G401 (cell line): ENCODE data around the gene TRAPPC10. TPM values are rescaled to one million over a fixed set of nuclear protein-coding genes. Genes with fewer than 3 reads are reported as not detected.
"Not testable (repeated sequence)": the region's sequence is repeated elsewhere in the genome, so short reads cannot be mapped to it uniquely, and the experiment has no call there.

Experiments used
- DNase-seq: peaks from one replicate; pipeline ENCODE4 v3.0.0-alpha.2; 2015; ENCODE audit warnings: low spot score
- in situ Hi-C: cut with HindIII; loops from 2 replicates; pipeline ENCODE4 v1.10.0; 2016; ENCODE audit warnings: low sequenced_read_pairs, mixed read lengths
- total RNA-seq: library from RNA; depleted of rRNA; stranded (reverse); fragments of >200 nt; shearing (Covaris generic); gene quantifications from 2 replicates; pipeline ENCODE4 v1.2.3, GENCODE V29; 2014; rRNA removed

Gene TRAPPC10
- total RNA-seq, 1 experiment from 2014 or later: 15.4 TPM

DNA sequence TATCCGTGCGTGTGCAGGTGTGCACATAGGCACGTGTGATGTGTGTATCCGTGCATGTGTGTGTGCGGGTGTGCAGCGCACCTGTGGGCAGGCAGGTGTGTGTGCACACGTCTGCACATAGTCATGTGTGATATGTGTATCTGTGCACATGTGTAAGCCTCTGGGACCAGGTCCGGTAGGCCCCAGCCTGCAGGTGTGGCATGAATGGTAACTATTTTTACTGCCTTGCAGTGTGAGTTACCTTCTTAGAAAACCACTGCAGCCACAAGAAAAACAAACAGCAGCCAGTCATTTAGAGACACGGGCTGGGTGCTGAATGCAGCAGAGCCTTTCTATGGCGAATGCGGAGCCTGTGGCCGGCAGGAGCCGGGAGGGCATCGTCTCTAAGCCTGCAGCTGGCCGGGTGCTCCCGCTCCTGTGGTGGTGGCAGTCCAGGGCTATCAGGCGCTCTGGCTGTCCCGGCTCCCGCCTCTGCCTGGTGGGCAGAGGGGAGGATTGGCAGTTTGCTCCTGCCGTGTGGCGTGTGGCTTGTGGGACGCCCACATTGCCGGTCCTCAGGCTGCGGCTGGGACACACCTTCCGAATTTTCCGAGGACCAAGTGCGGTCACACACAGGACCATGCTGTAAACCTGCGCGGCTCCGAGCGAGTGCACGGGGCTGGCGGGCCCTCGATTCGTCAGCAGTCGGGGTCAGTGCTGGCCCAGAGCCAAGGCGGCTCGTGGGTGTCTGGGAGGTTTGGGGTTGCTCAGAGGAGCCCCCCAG is 143.3 kb downstream of the TRAPPC10 start:
- DNase-seq, in situ Hi-C loops: not testable (repeated sequence)

DNA sequence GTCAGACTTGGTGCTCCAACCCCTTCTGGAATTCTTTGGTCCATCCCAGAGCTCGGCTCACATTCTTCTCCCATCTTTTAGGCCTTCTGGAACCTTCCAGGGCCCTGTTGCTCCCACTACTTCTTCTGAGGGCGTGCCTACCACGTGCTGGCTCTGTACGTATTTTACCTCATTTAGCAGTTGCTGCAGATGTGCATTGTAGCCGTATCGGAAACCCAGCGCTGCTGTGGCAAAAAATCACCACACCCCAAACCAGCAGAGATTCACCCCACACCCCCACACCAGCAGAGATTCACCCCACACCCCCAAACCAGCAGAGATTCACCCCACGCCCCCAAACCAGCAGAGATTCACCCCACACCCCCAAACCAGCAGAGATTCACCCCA is 143.9 kb downstream of the TRAPPC10 start:
- in situ Hi-C loops, DNase-seq: not testable (repeated sequence)

Other genes with a start within 250 kb of the TRAPPC10 start
- gene CSTB, start 236.0 kb upstream of the TRAPPC10 start, total RNA-seq: 8.9 and 10.0 TPM in 2 replicates
- gene RRP1, start 222.7 kb upstream of the TRAPPC10 start, total RNA-seq: 38.6 and 51.2 TPM in 2 replicates
- gene AGPAT3, start 147.1 kb upstream of the TRAPPC10 start, total RNA-seq: 5.3 and 14.7 TPM in 2 replicates
- gene PWP2, start 95.1 kb downstream of the TRAPPC10 start, total RNA-seq: 34.0 and 34.3 TPM in 2 replicates
- 38.6 and 92.4 TPM in 2 replicates for gene GATD3, start 121.4 kb downstream of the TRAPPC10 start, total RNA-seq
- gene ICOSLG, start 228.6 kb downstream of the TRAPPC10 start, total RNA-seq: 0.43 TPM in 1 of 2 replicates, not detected in the other
- 0.20 and 2.2 TPM in 2 replicates for gene DNMT3L, start 249.6 kb downstream of the TRAPPC10 start, total RNA-seq